ENCODE results near the gene C1orf159.

C1orf159 gene

GRCh38 chr1:1073743-1074587 lies 41.9 kb downstream of the C1orf159 start, which contains the start of gene RNF223:
Gene RNF223 (minus strand): TSS chr1:1074306. CDS start chr1:1072566, 1,740 bp downstream.
- Histone ChIP-seq H3K27ac (replicated peaks) (no peak within 1 kb of the TSS), H3K4me3 (replicated peaks; ENCODE audit: insufficient read depth, low read length) (no peak within 1 kb of the TSS), H3K27me3 (ENCODE audit: insufficient read depth, poor library complexity, severe bottlenecking) (peaks cover 13% of the 10 kb centered on the region)
- TF ChIP-seq SPI1 (IDR thresholded peaks at IDR 0.05; ENCODE audit: borderline replicate concordance, low read depth) (no peak), GABPA (IDR thresholded peaks at IDR 0.05; ENCODE audit: low read depth) (no peak), POLR2AphosphoS5 (IDR thresholded peaks at IDR 0.05; ENCODE audit: low read depth) (no peak), REST (IDR thresholded peaks at IDR 0.05; ENCODE audit: insufficient replicate concordance, low read depth) (no peak)
- TF ChIP-seq, protein P1, sequence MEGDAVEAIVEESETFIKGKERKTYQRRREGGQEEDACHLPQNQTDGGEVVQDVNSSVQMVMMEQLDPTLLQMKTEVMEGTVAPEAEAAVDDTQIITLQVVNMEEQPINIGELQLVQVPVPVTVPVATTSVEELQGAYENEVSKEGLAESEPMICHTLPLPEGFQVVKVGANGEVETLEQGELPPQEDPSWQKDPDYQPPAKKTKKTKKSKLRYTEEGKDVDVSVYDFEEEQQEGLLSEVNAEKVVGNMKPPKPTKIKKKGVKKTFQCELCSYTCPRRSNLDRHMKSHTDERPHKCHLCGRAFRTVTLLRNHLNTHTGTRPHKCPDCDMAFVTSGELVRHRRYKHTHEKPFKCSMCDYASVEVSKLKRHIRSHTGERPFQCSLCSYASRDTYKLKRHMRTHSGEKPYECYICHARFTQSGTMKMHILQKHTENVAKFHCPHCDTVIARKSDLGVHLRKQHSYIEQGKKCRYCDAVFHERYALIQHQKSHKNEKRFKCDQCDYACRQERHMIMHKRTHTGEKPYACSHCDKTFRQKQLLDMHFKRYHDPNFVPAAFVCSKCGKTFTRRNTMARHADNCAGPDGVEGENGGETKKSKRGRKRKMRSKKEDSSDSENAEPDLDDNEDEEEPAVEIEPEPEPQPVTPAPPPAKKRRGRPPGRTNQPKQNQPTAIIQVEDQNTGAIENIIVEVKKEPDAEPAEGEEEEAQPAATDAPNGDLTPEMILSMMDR (IDR thresholded peaks at IDR 0.05; ENCODE audit: insufficient read depth, low read length), result no peak
- no peak for DNase-seq (ENCODE audit: low read depth in 1 of 2, low spot score in 1 of 2)

DNA sequence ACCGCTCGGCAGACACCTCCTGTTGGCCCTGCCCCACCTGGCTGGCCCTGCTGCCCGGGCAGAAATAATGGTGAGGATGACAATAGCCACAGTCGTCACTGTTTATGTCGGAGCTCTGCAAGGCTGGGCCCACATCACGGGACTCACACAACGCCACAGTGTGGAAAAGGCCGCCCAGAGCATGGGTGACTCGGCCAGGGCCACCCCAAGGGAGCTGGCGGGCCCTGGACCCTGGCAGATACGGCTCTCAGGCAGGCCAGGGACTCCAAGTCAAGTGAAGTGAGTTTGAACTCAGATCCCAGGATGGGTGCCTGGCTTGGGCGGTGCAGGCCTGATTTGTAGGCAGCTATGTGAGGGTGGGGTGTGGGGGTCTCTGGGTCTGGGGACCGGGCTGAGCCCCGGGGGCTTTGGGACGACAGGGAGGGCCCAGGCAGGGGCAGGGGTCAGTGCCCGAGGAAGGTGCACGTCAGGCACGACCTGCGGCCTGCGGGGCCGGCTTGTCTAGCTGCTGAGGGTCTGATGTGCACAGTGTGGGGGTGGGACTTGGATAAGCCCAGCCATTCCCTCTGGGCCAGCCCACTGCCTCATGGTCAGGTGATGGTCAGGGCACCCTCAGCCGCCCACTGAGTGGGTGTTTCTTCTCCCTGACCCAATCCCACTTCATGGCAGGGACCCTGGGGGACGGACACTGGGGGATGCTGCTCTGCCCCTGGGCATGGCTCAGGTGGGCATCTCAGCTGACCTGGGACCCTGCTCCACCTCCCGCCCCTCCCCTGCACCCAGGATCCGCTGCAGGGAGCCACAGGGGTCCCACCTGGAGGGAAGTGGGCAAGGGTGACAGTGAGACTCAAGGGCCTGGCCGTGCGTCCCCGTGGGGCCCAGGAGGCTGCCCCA lies 42.8 kb downstream of the C1orf159 start:
- TF ChIP-seq REST (IDR thresholded peaks at IDR 0.05; ENCODE audit: insufficient replicate concordance, low read depth) (no peak), SPI1 (IDR thresholded peaks at IDR 0.05; ENCODE audit: borderline replicate concordance, low read depth) (no peak), POLR2AphosphoS5 (IDR thresholded peaks at IDR 0.05; ENCODE audit: low read depth) (no peak), GABPA (IDR thresholded peaks at IDR 0.05; ENCODE audit: low read depth) (no peak)
- TF ChIP-seq, protein P1 (IDR thresholded peaks at IDR 0.05; ENCODE audit: insufficient read depth, low read length), result no peak
- Histone ChIP-seq H3K4me3 (replicated peaks; ENCODE audit: insufficient read depth, low read length) (no peak overlapping the region), H3K27me3 (ENCODE audit: insufficient read depth, poor library complexity, severe bottlenecking) (peaks cover 13% of the 10 kb centered on the region), H3K27ac (replicated peaks) (no peak overlapping the region)
- no peak for DNase-seq (ENCODE audit: low read depth in 1 of 2, low spot score in 1 of 2)

DNA sequence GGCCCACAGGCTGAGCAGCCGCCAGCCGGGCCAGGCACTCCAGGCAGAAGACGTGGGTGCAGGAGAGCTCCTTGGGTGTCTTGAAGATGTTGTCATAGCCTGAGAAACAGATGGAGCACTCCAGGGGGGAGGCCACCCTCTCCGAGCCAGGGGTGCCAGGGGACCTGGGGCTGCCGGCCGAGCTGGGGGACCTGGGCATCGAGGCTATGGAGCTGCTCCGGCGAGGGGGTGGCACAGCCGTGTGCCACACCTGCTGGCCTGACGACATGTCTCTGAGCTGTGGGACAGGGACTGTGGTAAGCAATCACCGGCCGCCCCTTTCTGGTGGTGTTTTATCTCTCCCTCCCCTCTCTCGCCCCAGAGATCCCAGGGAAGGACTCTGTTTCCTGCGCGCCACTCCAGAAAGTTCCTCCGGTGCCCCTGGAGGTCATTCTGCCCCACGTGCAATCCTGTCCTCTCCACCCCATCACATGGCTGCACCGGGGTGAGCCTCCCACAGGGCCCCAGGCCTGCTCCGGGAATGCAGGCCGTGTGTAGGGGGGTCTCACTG lies 43.5 kb downstream of the C1orf159 start:
- no peak overlapping the region for H3K27ac ChIP-seq (replicated peaks)
- no peak overlapping the region for H3K4me3 ChIP-seq (replicated peaks; ENCODE audit: insufficient read depth, low read length)
- DNase-seq (ENCODE audit: low read depth in 1 of 2, low spot score in 1 of 2), result no peak
- peaks cover 13% of the 10 kb centered on the region for H3K27me3 ChIP-seq (ENCODE audit: insufficient read depth, poor library complexity, severe bottlenecking)
- TF ChIP-seq, protein P1 (IDR thresholded peaks at IDR 0.05; ENCODE audit: insufficient read depth, low read length), result no peak
- TF ChIP-seq SPI1 (IDR thresholded peaks at IDR 0.05; ENCODE audit: borderline replicate concordance, low read depth) (no peak), GABPA (IDR thresholded peaks at IDR 0.05; ENCODE audit: low read depth) (no peak), REST (IDR thresholded peaks at IDR 0.05; ENCODE audit: insufficient replicate concordance, low read depth) (no peak), POLR2AphosphoS5 (IDR thresholded peaks at IDR 0.05; ENCODE audit: low read depth) (no peak)
